Measurements from ENCODE around the gene ULK3.

DNA sequence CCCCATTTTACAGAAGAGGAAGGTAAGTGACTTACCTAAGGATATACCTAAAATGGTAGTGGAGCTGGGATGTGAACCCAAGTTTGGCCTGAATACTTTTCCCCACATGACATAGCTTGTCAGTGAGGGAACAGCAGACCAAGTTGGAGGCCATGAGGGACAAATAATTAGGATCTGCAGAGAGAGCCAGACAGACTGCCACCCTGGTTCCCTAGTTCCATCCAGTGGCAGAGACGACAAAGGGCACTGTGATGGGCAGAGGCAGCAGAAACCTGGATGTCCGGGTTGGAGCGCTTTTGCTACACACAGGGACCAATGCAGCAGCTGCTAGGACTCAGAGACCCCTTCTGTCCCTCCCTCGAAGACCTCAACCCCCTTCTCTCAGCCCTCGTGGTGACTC is 15.3 kb downstream of the ULK3 start:
- TF ChIP-seq, protein P1, sequence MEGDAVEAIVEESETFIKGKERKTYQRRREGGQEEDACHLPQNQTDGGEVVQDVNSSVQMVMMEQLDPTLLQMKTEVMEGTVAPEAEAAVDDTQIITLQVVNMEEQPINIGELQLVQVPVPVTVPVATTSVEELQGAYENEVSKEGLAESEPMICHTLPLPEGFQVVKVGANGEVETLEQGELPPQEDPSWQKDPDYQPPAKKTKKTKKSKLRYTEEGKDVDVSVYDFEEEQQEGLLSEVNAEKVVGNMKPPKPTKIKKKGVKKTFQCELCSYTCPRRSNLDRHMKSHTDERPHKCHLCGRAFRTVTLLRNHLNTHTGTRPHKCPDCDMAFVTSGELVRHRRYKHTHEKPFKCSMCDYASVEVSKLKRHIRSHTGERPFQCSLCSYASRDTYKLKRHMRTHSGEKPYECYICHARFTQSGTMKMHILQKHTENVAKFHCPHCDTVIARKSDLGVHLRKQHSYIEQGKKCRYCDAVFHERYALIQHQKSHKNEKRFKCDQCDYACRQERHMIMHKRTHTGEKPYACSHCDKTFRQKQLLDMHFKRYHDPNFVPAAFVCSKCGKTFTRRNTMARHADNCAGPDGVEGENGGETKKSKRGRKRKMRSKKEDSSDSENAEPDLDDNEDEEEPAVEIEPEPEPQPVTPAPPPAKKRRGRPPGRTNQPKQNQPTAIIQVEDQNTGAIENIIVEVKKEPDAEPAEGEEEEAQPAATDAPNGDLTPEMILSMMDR (IDR thresholded peaks at IDR 0.05; ENCODE audit: extremely low read depth in 1 of 2, insufficient read depth in 1 of 2, low read depth in 1 of 2, low read length in 2 of 2) = no peak
- TF ChIP-seq POLR2A (IDR thresholded peaks at IDR 0.05; ENCODE audit: low read depth, low read length) = no peak

All from endothelial cell of umbilical vein (primary cell).